Hindlimb muscle (tissue), 1 donor: ENCODE data around the gene GNAO1. TPM values are rescaled to one million over a fixed set of nuclear protein-coding genes. Genes with fewer than 3 reads are reported as not detected.
A peak's percentile ranks its signal among the peaks of the same experiment; 100 is the strongest.

Experiments
- DNase-seq: peaks from one replicate; pipeline ENCODE4 v3.0.0-alpha.2; 2013
- polyA plus RNA-seq: library from polyadenylated mRNA; unstranded; fragments of 120-200 nt; gene quantifications from one replicate; pipeline ENCODE4 v1.2.1, GENCODE V29; 2013; ENCODE audit not compliant: insufficient read length

The GNAO1 gene
- polyA plus RNA-seq, 1 donor, result 1.3 TPM

GRCh38 chr16:56294579-56294978 is 103.3 kb downstream of the GNAO1 start:
- no peak for DNase-seq

GRCh38 chr16:56295059-56295665 is 103.9 kb downstream of the GNAO1 start:
- DNase-seq, result no peak

- DNase-seq, result peak; percentile 43
These were observed 104.6 kb downstream of the GNAO1 start for GRCh38 chr16:56295739-56296527.

GRCh38 chr16:56297684-56298083 is 106.4 kb downstream of the GNAO1 start:
- DNase-seq, result no peak

- no peak for DNase-seq
These were observed 106.8 kb downstream of the GNAO1 start for GRCh38 chr16:56298116-56298515.

- DNase-seq, result no peak
These were observed 107.8 kb downstream of the GNAO1 start for GRCh38 chr16:56298948-56299596.

- DNase-seq, result no peak
These were observed 108.9 kb downstream of the GNAO1 start for GRCh38 chr16:56300242-56300623.

- no peak for DNase-seq
These were observed 109.9 kb downstream of the GNAO1 start for GRCh38 chr16:56300891-56301850.

GRCh38 chr16:56302506-56302905 is 111.2 kb downstream of the GNAO1 start:
- DNase-seq, result no peak

- DNase-seq, result no peak
These were observed 111.9 kb downstream of the GNAO1 start for GRCh38 chr16:56303066-56303715.

GRCh38 chr16:56303880-56304279 is 112.6 kb downstream of the GNAO1 start:
- DNase-seq, result no peak

- DNase-seq, result no peak
These were observed 114.8 kb downstream of the GNAO1 start for GRCh38 chr16:56305956-56306565.

- DNase-seq, result no peak
These were observed 115.6 kb downstream of the GNAO1 start for GRCh38 chr16:56306690-56307533.

- no peak for DNase-seq
These were observed 116.2 kb downstream of the GNAO1 start for GRCh38 chr16:56307534-56307873.

GRCh38 chr16:56309008-56309407 is 117.7 kb downstream of the GNAO1 start:
- no peak for DNase-seq

- no peak for DNase-seq
These were observed 119.4 kb downstream of the GNAO1 start for GRCh38 chr16:56310690-56311089.

- no peak for DNase-seq
These were observed 120.1 kb downstream of the GNAO1 start for GRCh38 chr16:56311208-56312027.

GRCh38 chr16:56312028-56312300 is 120.7 kb downstream of the GNAO1 start:
- DNase-seq, result no peak

GRCh38 chr16:56312556-56312955 is 121.3 kb downstream of the GNAO1 start:
- no peak for DNase-seq

- no peak for DNase-seq
These were observed 123.1 kb downstream of the GNAO1 start for GRCh38 chr16:56314244-56314850.
